ENCODE data around the gene IL2RA.

GRCh38 chr10:6062101-6062771 is at the start of gene IL2RA:
- TF ChIP-seq, protein P1, sequence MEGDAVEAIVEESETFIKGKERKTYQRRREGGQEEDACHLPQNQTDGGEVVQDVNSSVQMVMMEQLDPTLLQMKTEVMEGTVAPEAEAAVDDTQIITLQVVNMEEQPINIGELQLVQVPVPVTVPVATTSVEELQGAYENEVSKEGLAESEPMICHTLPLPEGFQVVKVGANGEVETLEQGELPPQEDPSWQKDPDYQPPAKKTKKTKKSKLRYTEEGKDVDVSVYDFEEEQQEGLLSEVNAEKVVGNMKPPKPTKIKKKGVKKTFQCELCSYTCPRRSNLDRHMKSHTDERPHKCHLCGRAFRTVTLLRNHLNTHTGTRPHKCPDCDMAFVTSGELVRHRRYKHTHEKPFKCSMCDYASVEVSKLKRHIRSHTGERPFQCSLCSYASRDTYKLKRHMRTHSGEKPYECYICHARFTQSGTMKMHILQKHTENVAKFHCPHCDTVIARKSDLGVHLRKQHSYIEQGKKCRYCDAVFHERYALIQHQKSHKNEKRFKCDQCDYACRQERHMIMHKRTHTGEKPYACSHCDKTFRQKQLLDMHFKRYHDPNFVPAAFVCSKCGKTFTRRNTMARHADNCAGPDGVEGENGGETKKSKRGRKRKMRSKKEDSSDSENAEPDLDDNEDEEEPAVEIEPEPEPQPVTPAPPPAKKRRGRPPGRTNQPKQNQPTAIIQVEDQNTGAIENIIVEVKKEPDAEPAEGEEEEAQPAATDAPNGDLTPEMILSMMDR (IDR thresholded peaks at IDR 0.05 in 8 of 11, conservative IDR thresholded peaks at IDR 0.05 in 3 of 11), result no peak
- peak; percentile 60 to 69 (median 68) for TF ChIP-seq POLR2AphosphoS5 (IDR thresholded peaks at IDR 0.05)

Measured in spleen (tissue), 7 donors.